Measurements from ENCODE around the gene STXBP5L. TPM values are rescaled to one million over a fixed set of nuclear protein-coding genes. Genes with fewer than 3 reads are reported as not detected.

The STXBP5L gene
- not detected in 2 replicates for total RNA-seq

GRCh38 chr3:120908030-120908794 lies at the start of gene STXBP5L:
TSS of gene STXBP5L (plus strand) at chr3:120908205. CDS start at chr3:120909579, 1,374 bp downstream.

Small RNAs within 50 kb of the gene (small RNA-seq; reads per million reads assigned to genes)
- gene MIR5682 = not detected

Other genes with a start within 250 kb of the STXBP5L start
- gene HGD, start 226.0 kb upstream of the STXBP5L start, total RNA-seq = 0.65 TPM in 1 of 2 replicates, not detected in the other
- 5.5 and 14.4 TPM in 2 replicates for gene RABL3, start 165.7 kb upstream of the STXBP5L start, total RNA-seq
- gene GTF2E1, start 165.5 kb upstream of the STXBP5L start, total RNA-seq = 8.2 and 10.3 TPM in 2 replicates